GM12872 (cell line): Measurements from ENCODE around the gene TSPAN3.
A peak's percentile ranks its signal among the peaks of the same experiment; 100 is the strongest.

Experiments
- CTCF ChIP-seq: IDR thresholded peaks from 3 replicates; pipeline ENCODE4 v1.5.1; 2011; ENCODE audit warnings: low read depth, mild to moderate bottlenecking, low read length, moderate library complexity; ENCODE audit not compliant: insufficient read depth

Gene TSPAN3

GRCh38 chr15:77024273-77025082 lies 46.4 kb downstream of the TSPAN3 start:
- TF ChIP-seq CTCF, result peak; percentile 94

- TF ChIP-seq CTCF, result no peak
These were observed 47.2 kb downstream of the TSPAN3 start for GRCh38 chr15:77023576-77024272.

DNA sequence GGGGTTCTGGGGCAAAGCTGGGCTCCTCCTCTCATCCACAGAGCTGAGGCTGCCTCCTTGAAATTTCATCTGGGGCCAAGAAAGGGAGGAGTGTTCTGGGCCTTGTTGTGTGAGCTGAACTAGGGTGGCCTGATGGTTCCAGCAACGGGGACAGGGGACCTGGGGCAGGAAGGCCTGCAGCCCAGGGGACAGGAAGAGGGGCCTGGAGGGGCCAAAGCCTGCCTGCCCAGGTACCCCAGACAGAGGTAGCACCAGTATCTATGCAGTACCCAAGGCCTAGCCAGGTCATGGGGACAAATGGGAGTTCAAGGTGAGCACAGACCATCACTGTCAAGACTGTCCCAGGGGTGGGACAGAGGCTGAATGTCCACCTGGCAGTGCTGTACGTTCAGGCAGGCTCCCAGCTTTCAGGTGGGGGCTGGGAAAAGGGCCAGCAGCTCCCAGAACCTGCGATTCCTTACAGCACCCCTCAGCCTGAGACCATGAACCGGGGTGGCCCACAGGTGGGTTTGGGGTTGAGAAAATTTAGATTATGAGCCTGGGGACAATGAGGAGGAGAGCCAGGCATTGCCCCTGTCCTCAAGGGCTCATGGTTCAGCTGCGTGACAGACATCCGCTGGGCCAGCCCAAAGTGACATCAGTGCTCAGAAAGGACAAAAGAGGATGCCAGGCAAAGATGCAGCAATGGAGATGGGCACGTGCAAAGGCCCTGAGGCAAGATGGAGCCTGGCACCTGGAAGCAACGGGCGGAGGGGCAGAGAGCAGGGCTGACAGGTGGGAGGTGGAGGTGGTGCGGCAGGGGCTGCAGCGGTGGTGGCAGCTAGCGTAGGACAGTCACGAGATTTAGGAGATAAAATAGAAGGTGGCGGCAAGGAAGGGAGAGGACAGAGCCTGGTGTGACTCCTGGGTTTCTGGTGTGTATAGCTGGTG lies 48.0 kb downstream of the TSPAN3 start:
- TF ChIP-seq CTCF, result no peak

GRCh38 chr15:77021803-77022381 lies 49.0 kb downstream of the TSPAN3 start:
- TF ChIP-seq CTCF, result no peak

DNA sequence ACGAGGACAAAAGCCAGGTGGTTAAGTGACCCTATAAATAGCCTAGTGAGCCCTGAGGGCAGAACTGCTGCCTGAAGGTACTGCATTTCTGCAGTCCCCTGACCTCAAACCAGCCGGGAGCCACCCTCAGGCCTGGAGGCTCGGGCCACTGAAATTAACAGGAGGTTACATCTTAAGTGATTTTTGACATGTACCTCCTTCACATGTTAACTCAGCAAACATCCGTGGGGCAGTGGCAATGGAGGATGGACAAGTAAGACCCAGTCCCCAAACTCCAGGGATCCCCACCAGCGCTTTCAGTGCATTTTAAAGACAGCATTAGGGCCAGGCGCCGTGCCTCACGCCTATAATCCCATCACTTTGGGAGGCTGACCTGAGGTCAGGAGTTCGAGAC lies 49.8 kb downstream of the TSPAN3 start:
- no peak for TF ChIP-seq CTCF

- TF ChIP-seq CTCF, result no peak
These were observed 50.4 kb downstream of the TSPAN3 start for GRCh38 chr15:77020348-77021087.
